ENCODE data around the gene ELK3. TPM values are rescaled to one million over a fixed set of nuclear protein-coding genes. Genes with fewer than 3 reads are reported as not detected.

ELK3 gene
- total RNA-seq, 1 experiment from 2014 or later, result 52.5 TPM

DNA sequence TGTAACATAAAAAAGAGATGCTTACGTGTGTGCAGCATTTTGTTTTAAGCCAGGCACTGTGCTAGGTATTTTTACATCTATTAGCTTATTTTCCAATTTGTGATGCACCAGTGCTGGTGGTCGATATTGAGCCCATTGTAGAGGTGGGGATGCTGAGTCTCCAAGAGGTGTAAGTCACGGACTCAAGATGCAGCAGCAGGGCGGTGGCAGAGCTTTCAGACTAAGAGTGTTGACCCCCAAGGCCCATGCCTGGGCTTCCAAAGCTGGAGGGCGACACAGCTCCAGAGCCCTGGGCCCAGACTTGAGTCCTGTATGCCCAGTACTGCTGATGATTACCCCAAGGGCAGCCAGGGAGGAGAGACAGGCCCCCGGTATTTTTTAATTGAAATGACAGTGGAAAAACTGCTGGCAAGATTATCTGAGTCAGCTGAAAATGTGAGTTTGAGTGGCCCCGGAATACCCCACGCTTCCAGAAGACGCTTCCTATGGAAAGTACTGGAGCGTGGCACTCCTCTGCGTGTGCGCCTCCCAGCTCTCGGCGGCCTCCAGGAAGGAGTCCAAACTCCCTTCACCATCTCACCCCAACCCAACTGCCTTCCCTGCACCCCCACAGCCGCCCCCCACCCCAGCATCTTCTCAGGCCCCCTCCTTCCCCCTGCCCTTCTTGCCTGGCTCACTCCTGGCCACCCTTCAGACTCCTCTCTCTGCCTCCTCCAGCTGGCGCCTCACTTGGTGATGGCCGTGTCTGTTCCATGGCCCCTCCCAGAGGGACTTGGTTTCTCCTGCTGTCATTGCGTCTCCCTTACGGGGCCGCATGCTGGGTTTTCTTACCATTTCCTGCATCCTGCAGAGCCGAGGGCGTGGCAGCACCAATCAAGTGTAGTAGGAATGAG lies 40.7 kb downstream of the ELK3 start:
- no peak for DNase-seq (ENCODE audit: low read depth)

GRCh38 chr12:96235484-96235826 lies 41.3 kb downstream of the ELK3 start:
- DNase-seq (ENCODE audit: low read depth), result peak; percentile 20

GRCh38 chr12:96236221-96236822 lies 42.1 kb downstream of the ELK3 start:
- DNase-seq (ENCODE audit: low read depth), result no peak

GRCh38 chr12:96237035-96237434 lies 42.9 kb downstream of the ELK3 start:
- DNase-seq (ENCODE audit: low read depth), result no peak

DNA sequence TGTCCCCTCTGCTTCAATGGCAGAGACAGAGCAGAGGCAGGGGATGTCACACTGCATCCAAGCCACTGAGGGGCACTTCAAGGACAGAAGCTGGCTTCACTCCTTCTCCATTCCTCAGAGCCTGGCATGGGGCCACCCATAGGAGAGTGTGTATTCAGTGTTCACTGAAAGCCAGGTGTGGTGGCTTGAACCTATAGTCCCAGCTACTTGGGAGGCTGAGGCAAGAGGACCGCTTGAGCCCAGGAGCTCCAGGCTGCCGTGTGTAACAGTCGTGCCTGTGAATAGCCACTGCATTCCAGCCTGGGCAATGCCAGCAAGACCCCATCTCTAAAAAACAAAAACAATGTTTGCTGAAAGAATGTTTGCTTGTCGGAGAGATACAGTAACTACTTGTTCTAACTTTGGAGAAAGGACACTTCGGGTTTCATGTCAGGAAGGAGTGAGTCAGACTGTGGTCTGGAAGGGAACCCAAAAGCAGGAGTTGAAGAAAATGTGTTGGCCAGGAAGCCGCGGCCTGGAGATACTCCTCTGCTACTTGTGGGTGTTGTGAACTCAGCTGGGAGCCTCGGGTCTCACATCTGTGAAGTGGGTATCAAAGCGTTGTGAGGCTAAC lies 43.4 kb downstream of the ELK3 start:
- DNase-seq (ENCODE audit: low read depth), result peak; percentile 98

- no peak for DNase-seq (ENCODE audit: low read depth)
Observed at GRCh38 chr12:96238336-96239047, 44.3 kb downstream of the ELK3 start.

GRCh38 chr12:96239711-96240635 lies 45.8 kb downstream of the ELK3 start:
- DNase-seq (ENCODE audit: low read depth), result no peak

DNA sequence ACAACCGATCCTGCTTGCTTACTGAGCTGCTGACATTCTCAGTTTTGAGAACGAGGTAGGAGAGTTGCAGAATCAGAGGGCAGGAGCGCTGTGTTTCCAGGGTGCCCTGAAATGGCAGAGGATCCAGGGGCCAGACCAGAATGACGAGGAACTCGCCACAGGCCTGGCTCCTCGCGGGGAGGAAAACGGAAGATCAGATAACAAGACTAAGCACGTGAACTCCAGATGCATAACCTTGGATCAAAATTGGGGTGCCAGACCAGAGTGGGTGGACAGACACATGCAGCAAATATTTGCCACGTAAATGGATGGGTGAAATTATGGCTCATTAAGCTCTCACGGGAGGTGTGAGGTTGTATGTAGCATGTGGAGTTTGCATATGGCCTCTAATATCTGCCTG lies 46.5 kb downstream of the ELK3 start:
- DNase-seq (ENCODE audit: low read depth), result no peak

GRCh38 chr12:96241431-96241830 lies 47.3 kb downstream of the ELK3 start:
- DNase-seq (ENCODE audit: low read depth), result no peak

DNA sequence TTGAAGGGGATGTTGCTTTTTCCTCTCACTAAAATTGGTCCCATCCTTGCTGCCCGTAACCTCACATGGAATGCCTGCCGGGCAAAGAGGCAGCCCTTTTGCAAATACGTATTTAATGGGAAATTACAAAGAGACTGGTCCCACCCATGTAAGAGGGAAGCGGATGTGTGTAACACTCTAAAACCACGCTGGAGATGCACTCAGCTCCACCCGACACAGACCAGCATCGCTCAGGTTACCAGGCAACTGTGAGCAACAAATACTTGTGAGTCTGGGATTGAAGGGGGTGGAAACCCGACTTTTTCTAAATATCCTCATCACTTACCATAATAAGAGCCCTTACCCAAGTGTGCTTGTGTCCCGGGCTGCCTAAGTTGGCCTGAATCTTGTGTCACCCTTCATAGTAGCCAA lies 47.7 kb downstream of the ELK3 start:
- no peak for DNase-seq (ENCODE audit: low read depth)

- no peak for DNase-seq (ENCODE audit: low read depth)
Observed at GRCh38 chr12:96242597-96242996, 48.4 kb downstream of the ELK3 start.

DNA sequence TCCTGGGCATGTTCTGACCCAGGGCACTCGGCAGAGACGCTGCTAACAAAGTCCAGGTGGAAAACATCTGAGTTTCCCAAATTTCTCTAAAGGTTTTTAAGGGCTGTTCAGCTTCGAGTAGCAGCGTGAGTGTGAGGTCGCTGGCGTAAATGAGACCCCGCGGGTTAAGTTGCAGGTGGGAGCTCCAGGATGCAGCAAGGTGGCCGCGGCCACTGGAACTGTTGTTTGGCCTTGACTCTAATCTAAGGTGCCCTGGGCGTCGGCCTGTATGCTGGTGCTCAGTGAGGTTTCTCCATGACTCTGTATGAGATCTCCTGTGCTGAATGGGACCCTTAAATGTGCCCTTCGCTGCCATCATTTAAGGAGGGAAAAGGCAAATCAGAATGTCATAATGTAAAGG lies 50.7 kb downstream of the ELK3 start:
- DNase-seq (ENCODE audit: low read depth), result no peak

GRCh38 chr12:96246926-96247505 lies 52.8 kb downstream of the ELK3 start:
- no peak for DNase-seq (ENCODE audit: low read depth)

DNA sequence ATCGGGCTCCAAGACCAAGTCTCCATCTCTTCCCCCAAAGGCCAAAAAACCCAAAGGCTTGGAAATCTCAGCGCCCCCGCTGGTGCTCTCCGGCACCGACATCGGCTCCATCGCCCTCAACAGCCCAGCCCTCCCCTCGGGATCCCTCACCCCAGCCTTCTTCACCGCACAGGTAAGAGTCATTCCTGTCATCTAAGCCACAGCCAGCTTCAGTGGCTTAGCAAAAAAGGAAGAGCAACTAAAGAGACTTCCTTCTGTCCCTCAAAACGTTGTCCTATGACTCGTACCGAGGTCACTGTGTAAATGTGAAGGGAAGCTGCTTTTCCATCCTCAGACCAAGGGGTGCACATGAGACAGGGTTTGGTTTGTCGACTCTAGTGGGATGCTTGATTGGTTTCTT lies 53.4 kb downstream of the ELK3 start:
- peak; percentile 78 for DNase-seq (ENCODE audit: low read depth)

DNA sequence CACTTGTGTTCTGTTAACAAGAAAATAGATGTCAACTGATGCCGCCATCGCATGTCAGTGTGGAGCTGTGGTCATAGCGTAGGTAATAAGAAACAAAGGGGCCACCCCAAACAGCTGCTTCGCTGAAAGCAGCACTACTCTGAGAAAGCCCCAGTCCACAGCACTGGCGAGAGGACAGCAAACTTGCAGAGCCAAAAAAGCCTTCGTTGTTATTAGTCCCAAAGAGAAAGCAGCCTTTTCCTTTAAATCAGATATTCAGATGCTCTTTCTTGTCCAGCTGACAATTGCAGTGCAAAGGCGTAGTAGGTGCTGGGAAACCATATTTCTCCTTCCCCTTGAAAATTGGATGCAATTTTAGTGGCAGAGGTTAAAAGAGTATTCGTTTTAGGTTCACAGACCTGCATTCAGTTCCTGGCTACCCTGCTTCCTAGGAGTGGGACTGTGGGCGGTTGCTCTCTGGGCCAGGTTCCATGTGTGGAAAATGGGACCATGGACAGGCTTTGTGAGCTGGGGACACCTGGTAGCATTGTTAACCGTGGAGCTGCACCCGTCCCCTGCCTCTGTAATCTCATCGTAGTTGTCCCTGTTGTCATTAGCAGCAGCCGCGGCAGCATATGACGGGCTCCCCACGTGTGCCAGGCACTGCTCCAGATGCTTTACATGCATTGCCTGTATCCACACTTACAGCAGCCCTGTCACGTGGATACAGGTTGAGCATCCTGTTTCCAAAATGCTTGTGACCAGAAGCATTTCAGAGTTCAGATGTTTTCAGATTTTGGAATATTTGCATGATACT lies 54.2 kb downstream of the ELK3 start:
- no peak for DNase-seq (ENCODE audit: low read depth)

DNA sequence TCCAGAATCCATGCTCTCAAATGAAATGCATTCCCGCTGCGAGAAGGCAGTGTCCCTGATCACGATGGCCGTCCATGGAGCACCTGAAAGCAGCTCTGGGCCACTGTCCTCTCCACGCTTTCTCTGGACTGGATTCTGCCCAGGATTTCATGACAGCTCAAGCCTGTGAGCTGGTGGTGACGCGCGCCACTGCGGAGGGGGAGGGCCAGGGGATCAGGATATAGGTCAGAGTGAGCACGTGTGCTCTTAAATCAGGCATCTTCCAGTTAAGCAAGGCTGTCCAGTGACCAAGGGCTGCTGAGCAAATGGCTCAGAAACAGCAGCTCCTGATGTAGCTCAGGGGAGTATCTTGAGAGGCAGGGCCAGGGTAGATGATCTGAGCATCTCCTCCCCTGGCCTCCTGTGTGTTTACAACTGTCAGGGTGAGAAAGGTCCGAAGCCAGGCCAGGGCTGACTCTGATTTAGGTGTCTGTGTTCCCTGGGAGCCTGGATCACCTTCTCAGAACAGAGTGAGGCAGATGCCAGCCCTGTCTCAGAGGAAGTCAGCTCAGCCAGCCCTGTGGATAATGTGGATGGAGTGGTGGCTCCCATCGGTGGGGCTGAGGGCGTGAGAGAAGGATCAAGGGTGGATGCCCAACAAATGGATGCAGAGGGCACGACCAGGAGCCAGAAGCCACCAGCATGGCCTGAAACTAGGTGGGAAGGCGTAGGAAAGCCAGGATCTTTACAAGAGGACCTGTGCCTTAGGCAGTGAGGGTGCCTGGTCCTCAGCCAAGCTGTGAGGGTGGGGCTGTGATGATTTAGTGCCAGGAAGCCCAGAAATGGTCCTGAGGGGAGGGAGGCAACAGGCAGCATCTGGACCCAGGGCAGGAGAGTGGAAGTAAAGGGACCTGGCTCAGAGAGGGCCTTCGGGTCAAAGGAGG lies 55.3 kb downstream of the ELK3 start:
- DNase-seq (ENCODE audit: low read depth), result no peak

GRCh38 chr12:96250119-96250685 lies 56.0 kb downstream of the ELK3 start:
- DNase-seq (ENCODE audit: low read depth), result no peak

DNA sequence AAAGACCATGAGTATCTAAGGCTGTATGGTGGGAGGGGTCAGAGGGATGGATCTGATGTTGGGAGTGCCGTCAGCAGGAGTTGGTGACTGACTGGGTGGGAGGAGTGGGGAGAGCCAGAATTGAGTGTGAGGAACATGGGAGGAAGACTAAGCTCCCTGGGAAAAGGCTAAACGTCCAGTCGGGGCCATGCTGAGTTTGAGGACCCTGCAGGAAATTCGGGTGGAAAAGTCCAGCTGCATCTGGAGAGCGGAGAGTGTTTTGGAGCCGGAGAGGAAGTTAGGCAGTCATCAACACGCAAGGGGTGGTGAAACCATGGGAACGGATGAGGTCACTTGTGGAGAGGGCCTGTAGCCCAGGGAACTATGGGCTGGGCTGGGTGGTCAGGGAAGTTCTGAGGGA lies 60.9 kb downstream of the ELK3 start:
- DNase-seq (ENCODE audit: low read depth), result peak; percentile 72

Measured in HT1080 (cell line).